C4-2B (cell line): ENCODE results near the gene B4GALT5.

ENCODE experiments used
- H3K27ac ChIP-seq: fragments of 450-650 bp; 2 replicates; pipeline ENCODE4 v1.5.1; 2017
- CTCF ChIP-seq: fragments of 450-650 bp; conservative IDR thresholded peaks from 2 replicates; pipeline ENCODE4 v1.5.1; 2017; ENCODE audit warnings: mild to moderate bottlenecking
- ZFX ChIP-seq: fragments of 450-650 bp; IDR thresholded peaks from 2 replicates; pipeline ENCODE4 v1.6.1; 2017

The B4GALT5 gene

GRCh38 chr20:49690899-49691620 lies 22.6 kb downstream of the B4GALT5 start:
- no peak overlapping the region for H3K27ac ChIP-seq
- TF ChIP-seq CTCF (no peak), ZFX (no peak)

GRCh38 chr20:49687595-49688567 lies 25.8 kb downstream of the B4GALT5 start:
- TF ChIP-seq CTCF = no peak
- TF ChIP-seq ZFX = no peak
- H3K27ac ChIP-seq = no peak overlapping the region

- H3K27ac ChIP-seq = no peak overlapping the region
- TF ChIP-seq ZFX (no peak), CTCF (no peak)
Measured at GRCh38 chr20:49685809-49686208, 27.9 kb downstream of the B4GALT5 start.

- no peak for TF ChIP-seq ZFX
- no peak for TF ChIP-seq CTCF
- no peak overlapping the region for H3K27ac ChIP-seq
Measured at GRCh38 chr20:49685161-49685601, 28.5 kb downstream of the B4GALT5 start.

GRCh38 chr20:49684335-49684997 lies 29.2 kb downstream of the B4GALT5 start:
- no peak overlapping the region for H3K27ac ChIP-seq
- no peak for TF ChIP-seq ZFX
- TF ChIP-seq CTCF = no peak

GRCh38 chr20:49682798-49683197 lies 30.9 kb downstream of the B4GALT5 start:
- no peak overlapping the region for H3K27ac ChIP-seq
- TF ChIP-seq CTCF = no peak
- TF ChIP-seq ZFX = no peak
